ENCODE data around the gene CD68. TPM values are rescaled to one million over a fixed set of nuclear protein-coding genes. Genes with fewer than 3 reads are reported as not detected.
"Not testable (repeated sequence)": the region's sequence is repeated elsewhere in the genome, so short reads cannot be mapped to it uniquely, and the experiment has no call there.

CD68 gene
- total RNA-seq, 1 experiment from 2014 or later = 6.9 TPM

- H3K36me3 Mint-ChIP-seq (ENCODE audit: insufficient read depth, unreplicated experiment) = peaks cover 66% of the 10 kb centered on the region
- H3K9me3 Mint-ChIP-seq (ENCODE audit: unreplicated experiment) = no peaks in the 10 kb centered on the region
- H3K27me3 Mint-ChIP-seq (ENCODE audit: insufficient read depth, unreplicated experiment) = no peaks in the 10 kb centered on the region
- peaks cover 26% of the 10 kb centered on the region for H3K4me1 Mint-ChIP-seq (ENCODE audit: insufficient read depth, unreplicated experiment)
- DNase-seq (ENCODE audit: unreplicated experiment) = no peak
- ChIA-PET CTCF (interaction anchor here (1.3 kb wide), 1 partner anchor 96 kb away, joined by 4 read pairs; the partner anchor contains the start of gene WRAP53), POLR2A (interaction anchor here (6.8 to 14.9 kb wide), 4 partner anchors 17 to 93 kb away, joined by 51 to 303 read pairs (median 250); partner anchors contain the start of genes CD68, FXR2, SAT2 and TP53)
- TF ChIP-seq CTCF (IDR thresholded peaks at IDR 0.05; ENCODE audit: unreplicated experiment) = no peak
- no peak overlapping the region for H3K27ac Mint-ChIP-seq (ENCODE audit: low read depth, unreplicated experiment)
- no peak overlapping the region for H3K4me3 Mint-ChIP-seq (ENCODE audit: unreplicated experiment)
- no TSS peak for BruUV-seq (replicated peaks)
- intact Hi-C loops (cut with micrococcal nuclease) = no loop called here
These were observed 13.1 kb downstream of the CD68 start for GRCh38 chr17:7592422-7593021.

- no peak overlapping the region for H3K27ac Mint-ChIP-seq (ENCODE audit: low read depth, unreplicated experiment)
- intact Hi-C loops (cut with micrococcal nuclease) = no loop called here
- no peak overlapping the region for H3K4me3 Mint-ChIP-seq (ENCODE audit: unreplicated experiment)
- TF ChIP-seq CTCF (IDR thresholded peaks at IDR 0.05; ENCODE audit: unreplicated experiment) = no peak
- ChIA-PET CTCF (interaction anchor here (0.6 to 1.3 kb wide), 3 partner anchors 21 to 131 kb away, joined by 3 read pairs; no protein-coding TSS in a partner anchor), POLR2A (interaction anchor here (11.2 to 14.9 kb wide), 2 partner anchors 18 kb away, joined by 206 to 294 read pairs; partner anchors contain the start of genes CD68 and FXR2)
- no TSS peak for BruUV-seq (replicated peaks)
- no peaks in the 10 kb centered on the region for H3K9me3 Mint-ChIP-seq (ENCODE audit: unreplicated experiment)
- H3K4me1 Mint-ChIP-seq (ENCODE audit: insufficient read depth, unreplicated experiment) = peaks cover 18% of the 10 kb centered on the region
- H3K27me3 Mint-ChIP-seq (ENCODE audit: insufficient read depth, unreplicated experiment) = no peaks in the 10 kb centered on the region
- H3K36me3 Mint-ChIP-seq (ENCODE audit: insufficient read depth, unreplicated experiment) = peaks cover 73% of the 10 kb centered on the region
- DNase-seq (ENCODE audit: unreplicated experiment) = no peak
These were observed 13.9 kb downstream of the CD68 start for GRCh38 chr17:7593296-7593695.

GRCh38 chr17:7597561-7597960 lies 18.1 kb downstream of the CD68 start:
- DNase-seq (ENCODE audit: unreplicated experiment); H3K4me1 Mint-ChIP-seq (ENCODE audit: insufficient read depth, unreplicated experiment); BruUV-seq (replicated peaks); H3K27me3 Mint-ChIP-seq (ENCODE audit: insufficient read depth, unreplicated experiment); POLR2A ChIA-PET; H3K27ac Mint-ChIP-seq (ENCODE audit: low read depth, unreplicated experiment); intact Hi-C loops (cut with micrococcal nuclease); H3K9me3 Mint-ChIP-seq (ENCODE audit: unreplicated experiment); H3K4me3 Mint-ChIP-seq (ENCODE audit: unreplicated experiment): not testable (repeated sequence)
- H3K36me3 Mint-ChIP-seq (ENCODE audit: insufficient read depth, unreplicated experiment) = peaks cover 98% of the 10 kb centered on the region
- CTCF ChIA-PET = interaction anchor here (0.6 kb wide), 1 partner anchor 8 kb away, joined by 3 read pairs; no protein-coding TSS in a partner anchor

- BruUV-seq (replicated peaks) = no TSS peak
- ChIA-PET CTCF (no interaction called here), POLR2A (interaction anchor here (10.5 kb wide), 1 partner anchor 18 kb away, joined by 206 read pairs; the partner anchor contains the start of genes MPDU1 and SOX15)
- peaks cover 10% of the 10 kb centered on the region for H3K4me1 Mint-ChIP-seq (ENCODE audit: insufficient read depth, unreplicated experiment)
- no peaks in the 10 kb centered on the region for H3K27me3 Mint-ChIP-seq (ENCODE audit: insufficient read depth, unreplicated experiment)
- peaks cover 81% of the 10 kb centered on the region for H3K36me3 Mint-ChIP-seq (ENCODE audit: insufficient read depth, unreplicated experiment)
- no peak overlapping the region for H3K4me3 Mint-ChIP-seq (ENCODE audit: unreplicated experiment)
- no peaks in the 10 kb centered on the region for H3K9me3 Mint-ChIP-seq (ENCODE audit: unreplicated experiment)
- intact Hi-C loops (cut with micrococcal nuclease) = no loop called here
- no peak overlapping the region for H3K27ac Mint-ChIP-seq (ENCODE audit: low read depth, unreplicated experiment)
- DNase-seq (ENCODE audit: unreplicated experiment) = no peak
- no peak for TF ChIP-seq CTCF (IDR thresholded peaks at IDR 0.05; ENCODE audit: unreplicated experiment)
These were observed 26.8 kb downstream of the CD68 start for GRCh38 chr17:7606280-7606679.
